OCI-LY7 (cell line): ENCODE results near the gene CFAP58. TPM values are rescaled to one million over a fixed set of nuclear protein-coding genes. Genes with fewer than 3 reads are reported as not detected.

Experiments used
- BruUV-seq: library from RNA; stranded (reverse); fragments of 400-500 nt; replicated peaks from 2 replicates; lab custom pipeline; 2021; lab: Mats Ljungman, UMichigan
- CTCF ChIA-PET: fragments of 300-600 bp; sonication (Branson Sonifier 250); formaldehyde crosslinking; loops from one replicate; lab custom pipeline; 2022; ENCODE audit warnings: antibody characterized with exemption; ENCODE audit not compliant: unreplicated experiment; lab: Charles Lee
- POLR2A ChIA-PET: fragments of 300-600 bp; sonication (Branson Sonifier 250); formaldehyde crosslinking; loops from one replicate; lab custom pipeline; 2022; ENCODE audit warnings: antibody characterized with exemption; lab: Charles Lee
- DNase-seq: peaks from one replicate; pipeline ENCODE4 v3.0.0-alpha.2; 2015; ENCODE audit warnings: low spot score
- H2AFZ ChIP-seq: fragments of 200-600 bp; sonication (generic), shearing (Covaris generic); 2 replicates; pipeline ENCODE4 v1.6.1; 2014; ENCODE audit warnings: mild to moderate bottlenecking, antibody characterized with exemption, low read length, moderate library complexity
- H3K27ac ChIP-seq: fragments of 200-600 bp; sonication (generic); 2 replicates; pipeline ENCODE4 v1.5.1; 2014; ENCODE audit warnings: mixed run types, low read depth, mild to moderate bottlenecking, moderate library complexity, low read length, inconsistent platforms; ENCODE audit not compliant: poor library complexity, severe bottlenecking
- H3K36me3 ChIP-seq: fragments of 200-600 bp; sonication (generic); 2 replicates; pipeline ENCODE4 v1.6.1; 2014; ENCODE audit warnings: mild to moderate bottlenecking, antibody characterized with exemption, low read length, moderate library complexity, mixed read lengths; ENCODE audit not compliant: insufficient read depth
- H3K4me1 ChIP-seq: fragments of 200-600 bp; sonication (generic); 2 replicates; pipeline ENCODE4 v1.5.1; 2014; ENCODE audit warnings: mild to moderate bottlenecking, low read length; ENCODE audit not compliant: insufficient read depth, poor library complexity, severe bottlenecking
- H3K4me2 ChIP-seq: fragments of 200-600 bp; sonication (generic); 2 replicates; pipeline ENCODE4 v1.6.1; 2014; ENCODE audit warnings: mild to moderate bottlenecking, low read length
- H3K4me3 ChIP-seq: fragments of 200-600 bp; sonication (generic); 2 replicates; pipeline ENCODE4 v1.5.1; 2014; ENCODE audit warnings: mild to moderate bottlenecking, low read depth, low read length; ENCODE audit not compliant: poor library complexity, severe bottlenecking
- H3K79me2 ChIP-seq: fragments of 200-600 bp; sonication (generic); 2 replicates; pipeline ENCODE4 v1.6.1; 2016; ENCODE audit warnings: low read depth, mild to moderate bottlenecking, low read length, moderate library complexity, mixed read lengths; ENCODE audit not compliant: insufficient read depth
- H3K9me2 ChIP-seq: fragments of 200-600 bp; sonication (generic); 2 replicates; pipeline ENCODE4 v1.6.1; 2016; ENCODE audit warnings: mild to moderate bottlenecking, low read length, mixed read lengths; ENCODE audit not compliant: insufficient read depth
- H3K9me3 ChIP-seq: fragments of 200-600 bp; sonication (generic); 2 replicates; pipeline ENCODE4 v1.6.1; 2014; ENCODE audit warnings: mild to moderate bottlenecking, mixed run types, low read length, mixed read lengths
- H4K20me1 ChIP-seq: fragments of 200-600 bp; sonication (generic); 2 replicates; pipeline ENCODE4 v1.6.1; 2014; ENCODE audit warnings: mild to moderate bottlenecking, antibody characterized with exemption, low read length, moderate library complexity, mixed read lengths; ENCODE audit not compliant: insufficient read depth
- EZH2phosphoT487 ChIP-seq: fragments of 200-600 bp; sonication (generic); IDR thresholded peaks from 2 replicates; pipeline ENCODE4 v1.6.1; 2018; ENCODE audit warnings: low read depth, borderline replicate concordance, mild to moderate bottlenecking, mixed run types, antibody characterized with exemption, low read length, moderate library complexity, mixed read lengths
- intact Hi-C: fragments of 100-400 bp; cut with micrococcal nuclease; formaldehyde crosslinking; loops from one replicate; pipeline ENCODE4 v1.10.0; 2022; ENCODE audit not compliant: unreplicated experiment
- total RNA-seq, 2 experiments: library from RNA; depleted of rRNA in 1 of 2; stranded (reverse); fragments of >200 nt in 1 of 2; shearing (Covaris generic) in 1 of 2; gene quantifications; 2 replicates each; pipeline ENCODE4 v1.2.3, GENCODE V29; 2014 to 2022
- TF ChIP-seq, protein P1 (sequence below): fragments of 200-600 bp; sonication (generic); conservative IDR thresholded peaks from 2 replicates; pipeline ENCODE4 v1.5.1; 2014; ENCODE audit warnings: mild to moderate bottlenecking, antibody characterized with exemption, low read length, moderate library complexity, mixed read lengths

The CFAP58 gene
- total RNA-seq, 2 experiments from 2014 or later, result 0.09 to 1.5 TPM

DNA sequence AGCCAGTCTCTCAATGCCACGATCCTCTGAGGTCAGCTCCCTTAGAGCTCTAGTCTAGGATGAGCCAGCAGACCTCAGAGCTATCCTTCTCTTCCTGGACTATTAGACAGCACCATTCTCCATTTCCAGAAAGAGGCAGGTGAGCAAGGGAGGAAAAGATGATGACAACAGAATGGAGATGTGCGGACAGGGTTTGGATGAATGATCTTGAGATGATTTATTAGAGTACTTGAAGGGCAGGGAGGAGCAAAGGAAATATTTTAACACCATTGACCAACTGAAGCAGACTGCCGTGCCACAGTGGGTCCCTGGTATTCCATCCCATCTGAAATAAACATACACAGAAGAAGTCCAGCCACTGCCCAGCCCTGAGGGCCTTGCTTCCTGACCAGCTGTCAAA, 94.3 kb downstream of the CFAP58 start:
- Histone ChIP-seq H3K4me2 (no peak overlapping the region), H3K79me2 (no peaks in the 10 kb centered on the region), H3K27ac (no peak overlapping the region), H3K9me2 (no peaks in the 10 kb centered on the region), H4K20me1 (no peaks in the 10 kb centered on the region), H3K4me3 (no peak overlapping the region), H3K9me3 (no peaks in the 10 kb centered on the region), H3K36me3 (no peaks in the 10 kb centered on the region), H2AFZ (no peak overlapping the region), H3K4me1 (no peaks in the 10 kb centered on the region)
- no peak for DNase-seq
- ChIA-PET POLR2A (interaction anchor here (0.6 kb wide), 1 partner anchor 49 kb away, joined by 4 read pairs; no protein-coding TSS in a partner anchor), CTCF (no interaction called here)
- BruUV-seq, result no TSS peak
- intact Hi-C loops, result no loop called here
- TF ChIP-seq, protein P1, sequence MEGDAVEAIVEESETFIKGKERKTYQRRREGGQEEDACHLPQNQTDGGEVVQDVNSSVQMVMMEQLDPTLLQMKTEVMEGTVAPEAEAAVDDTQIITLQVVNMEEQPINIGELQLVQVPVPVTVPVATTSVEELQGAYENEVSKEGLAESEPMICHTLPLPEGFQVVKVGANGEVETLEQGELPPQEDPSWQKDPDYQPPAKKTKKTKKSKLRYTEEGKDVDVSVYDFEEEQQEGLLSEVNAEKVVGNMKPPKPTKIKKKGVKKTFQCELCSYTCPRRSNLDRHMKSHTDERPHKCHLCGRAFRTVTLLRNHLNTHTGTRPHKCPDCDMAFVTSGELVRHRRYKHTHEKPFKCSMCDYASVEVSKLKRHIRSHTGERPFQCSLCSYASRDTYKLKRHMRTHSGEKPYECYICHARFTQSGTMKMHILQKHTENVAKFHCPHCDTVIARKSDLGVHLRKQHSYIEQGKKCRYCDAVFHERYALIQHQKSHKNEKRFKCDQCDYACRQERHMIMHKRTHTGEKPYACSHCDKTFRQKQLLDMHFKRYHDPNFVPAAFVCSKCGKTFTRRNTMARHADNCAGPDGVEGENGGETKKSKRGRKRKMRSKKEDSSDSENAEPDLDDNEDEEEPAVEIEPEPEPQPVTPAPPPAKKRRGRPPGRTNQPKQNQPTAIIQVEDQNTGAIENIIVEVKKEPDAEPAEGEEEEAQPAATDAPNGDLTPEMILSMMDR, result no peak
- TF ChIP-seq EZH2phosphoT487, result no peak

DNA sequence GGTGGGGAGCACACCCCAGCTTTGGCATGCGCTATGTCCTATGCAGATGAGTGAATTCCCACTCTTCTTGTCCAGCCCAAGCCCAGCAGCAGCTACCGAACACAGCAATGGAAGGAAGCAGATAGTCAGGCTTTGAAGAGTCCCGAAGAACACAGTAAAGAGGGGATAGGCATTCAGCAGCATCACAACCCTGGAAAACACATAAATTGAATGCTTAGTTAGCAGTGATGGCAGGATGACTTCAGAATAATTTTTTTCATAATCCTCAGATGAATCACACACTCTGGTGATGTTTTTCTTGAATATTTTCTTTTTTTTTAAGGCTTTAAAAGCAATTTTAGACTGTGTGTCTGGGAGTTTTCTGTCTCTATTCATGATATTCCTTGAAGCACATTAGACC, 95.8 kb downstream of the CFAP58 start:
- H3K9me2 ChIP-seq, result no peaks in the 10 kb centered on the region
- POLR2A ChIA-PET, result no interaction called here
- CTCF ChIA-PET, result no interaction called here
- no peaks in the 10 kb centered on the region for H3K9me3 ChIP-seq
- no peak overlapping the region for H3K4me2 ChIP-seq
- no peak overlapping the region for H2AFZ ChIP-seq
- no TSS peak for BruUV-seq
- H3K4me1 ChIP-seq, result no peaks in the 10 kb centered on the region
- DNase-seq, result no peak
- H3K27ac ChIP-seq, result no peak overlapping the region
- H3K79me2 ChIP-seq, result no peaks in the 10 kb centered on the region
- TF ChIP-seq EZH2phosphoT487, result no peak
- TF ChIP-seq, protein P1, result no peak
- no peak overlapping the region for H3K4me3 ChIP-seq
- intact Hi-C loops, result no loop called here
- no peaks in the 10 kb centered on the region for H4K20me1 ChIP-seq
- no peaks in the 10 kb centered on the region for H3K36me3 ChIP-seq

DNA sequence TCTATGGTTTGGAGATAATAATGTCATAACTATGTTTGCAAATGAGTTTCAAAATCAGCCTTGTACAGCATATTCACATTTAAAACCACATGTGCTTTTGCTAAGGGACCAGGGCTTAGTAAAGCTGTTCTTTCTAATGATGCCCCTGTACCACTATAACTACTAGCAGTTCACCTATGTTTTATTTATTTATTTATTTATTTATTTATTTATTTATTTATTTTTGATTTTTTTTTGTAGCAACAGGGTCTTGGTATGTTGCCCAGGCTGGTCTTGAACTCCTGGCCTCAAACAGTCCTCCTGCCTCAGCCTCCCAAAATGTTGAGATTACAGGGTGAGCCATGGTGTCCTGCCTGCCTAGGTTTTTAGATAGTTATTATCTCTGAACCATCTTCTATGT, 96.9 kb downstream of the CFAP58 start:
- Histone ChIP-seq H3K4me1 (no peaks in the 10 kb centered on the region), H3K27ac (no peak overlapping the region), H3K36me3 (no peaks in the 10 kb centered on the region), H2AFZ (no peak overlapping the region), H4K20me1 (no peaks in the 10 kb centered on the region), H3K9me3 (no peaks in the 10 kb centered on the region), H3K9me2 (no peaks in the 10 kb centered on the region), H3K4me3 (no peak overlapping the region), H3K79me2 (no peaks in the 10 kb centered on the region), H3K4me2 (no peak overlapping the region)
- TF ChIP-seq, protein P1, result no peak
- TF ChIP-seq EZH2phosphoT487, result no peak
- ChIA-PET POLR2A (no interaction called here), CTCF (no interaction called here)
- intact Hi-C loops, result no loop called here
- DNase-seq, result no peak
- BruUV-seq, result no TSS peak
